GM12878 (cell line): Measurements from ENCODE around the gene SCNM1. TPM values are rescaled to one million over a fixed set of nuclear protein-coding genes. Genes with fewer than 3 reads are reported as not detected.

Source experiments
- ATAC-seq: fragments of 200-7000 bp; cut with Tn5 transposase; 3 replicates; pipeline ENCODE4 v1.9.1; 2020; ENCODE audit warnings: mild to moderate bottlenecking, moderate library complexity
- BruUV-seq: library from RNA; stranded (reverse); fragments of 400-500 nt; replicated peaks from 2 replicates; lab custom pipeline; 2021; lab: Mats Ljungman, UMichigan
- CTCF ChIA-PET: fragments of 300-600 bp; sonication (Branson Sonifier 250); formaldehyde crosslinking; extraction: SDS; loops from one replicate; lab custom pipeline; 2021; ENCODE audit warnings: inconsistent platforms; lab: Yijun Ruan, JAX
- POLR2A ChIA-PET: fragments of 350-600 bp; formaldehyde crosslinking; extraction: SDS; loops from one replicate; lab custom pipeline; 2021; ENCODE audit warnings: inconsistent platforms; lab: Charles Lee
- RAD21 ChIA-PET: fragments of 300-600 bp; sonication (Branson Sonifier 250); formaldehyde crosslinking; loops from one replicate; lab custom pipeline; 2023; ENCODE audit warnings: antibody characterized with exemption; ENCODE audit not compliant: unreplicated experiment; lab: Charles Lee
- SMC1A ChIA-PET: fragments of 300-600 bp; sonication (Branson Sonifier 250); formaldehyde crosslinking; loops from one replicate; lab custom pipeline; 2023; ENCODE audit not compliant: unreplicated experiment, uncharacterized antibody; lab: Charles Lee
- DNase-seq: peaks from one replicate; pipeline ENCODE4 v3.0.0-alpha.2; 2011; ENCODE audit warnings: low read depth, low spot score
- FAIRE-seq: peaks from 3 replicates; lab custom pipeline; 2011; peaks lifted over from hg19 to GRCh38; lab: Jason Lieb, UNC
- H2AFZ ChIP-seq: 2 replicates; pipeline ENCODE4 v1.6.0; 2011; ENCODE audit warnings: low read depth, low read length, control low read depth; ENCODE audit not compliant: control insufficient read depth
- H3K27ac ChIP-seq: 2 replicates; pipeline ENCODE4 v1.5.1; 2011; ENCODE audit warnings: control low read depth; ENCODE audit not compliant: control insufficient read depth, insufficient read depth
- H3K27me3 ChIP-seq, 2 experiments: replicated peaks in 1 of 2; 2 replicates each; pipeline versions ENCODE4 v1.6.0 to v1.6.1; 2011; ENCODE audit warnings: low read length in 1 of 2; ENCODE audit not compliant: control insufficient read depth in 2 of 2, insufficient read depth in 2 of 2
- H3K36me3 ChIP-seq, 2 experiments: 2 replicates each; pipeline ENCODE4 v1.5.1; 2011; ENCODE audit warnings: low read length in 1 of 2; ENCODE audit not compliant: control insufficient read depth in 2 of 2, insufficient read depth in 2 of 2
- H3K4me1 ChIP-seq: 2 replicates; pipeline ENCODE4 v1.6.1; 2011; ENCODE audit warnings: mild to moderate bottlenecking, low read length, moderate library complexity, mixed read lengths; ENCODE audit not compliant: control insufficient read depth, insufficient read depth
- H3K4me2 ChIP-seq: 2 replicates; pipeline ENCODE4 v1.6.0; 2011; ENCODE audit warnings: control low read depth; ENCODE audit not compliant: control insufficient read depth, insufficient read depth
- H3K4me3 ChIP-seq: fragments of 200-600 bp; sonication (generic); 2 replicates; pipeline ENCODE4 v1.5.1; 2016
- H3K79me2 ChIP-seq: 2 replicates; pipeline ENCODE4 v1.6.0; 2011; ENCODE audit warnings: low read length; ENCODE audit not compliant: control insufficient read depth, insufficient read depth
- H3K9ac ChIP-seq: 2 replicates; pipeline ENCODE4 v1.8.0; 2011; ENCODE audit warnings: low read length, control low read depth, mixed read lengths; ENCODE audit not compliant: control insufficient read depth, insufficient read depth
- H3K9me3 ChIP-seq: replicated peaks from 3 replicates; pipeline ENCODE4 v1.5.1; 2011; ENCODE audit warnings: mild to moderate bottlenecking, low read length; ENCODE audit not compliant: control insufficient read depth, insufficient read depth
- H4K20me1 ChIP-seq: 2 replicates; pipeline ENCODE4 v1.6.0; 2011; ENCODE audit not compliant: control insufficient read depth, insufficient read depth
- CREB1 ChIP-seq: IDR thresholded peaks from 2 replicates; pipeline ENCODE4 v1.6.1; 2012; ENCODE audit warnings: low read depth, mild to moderate bottlenecking, inconsistent platforms
- NFIC ChIP-seq: IDR thresholded peaks from 2 replicates; pipeline ENCODE4 v1.6.1; 2012; ENCODE audit warnings: low read depth, mild to moderate bottlenecking, inconsistent platforms, low read length, moderate library complexity
- PML ChIP-seq: IDR thresholded peaks from 2 replicates; pipeline ENCODE4 v1.6.1; 2012; ENCODE audit warnings: low read length, inconsistent platforms
- SMAD5 ChIP-seq: IDR thresholded peaks from 2 replicates; pipeline ENCODE4 v1.6.1; 2016; ENCODE audit warnings: antibody characterized with exemption, low read depth
- WGBS: methylation state at CpG from one replicate; pipeline ENCODE4 v1.1.6; 2016; ENCODE audit warnings: low lambda C conversion rate; ENCODE audit not compliant: insufficient replicate concordance, insufficient coverage; ENCODE audit errors: missing lambda C conversion rate; 5-methylcytosine and 5-hydroxymethylcytosine counted together
- in situ Hi-C: fragments of 300-500 bp; cut with MboI; formaldehyde crosslinking; loops from 9 replicates; pipeline ENCODE4 v1.14.3; 2018; ENCODE audit warnings: mixed read lengths
- intact Hi-C: fragments of 100-400 bp; cut with micrococcal nuclease; formaldehyde crosslinking; loops from one replicate; pipeline ENCODE4 v1.14.2; 2022; ENCODE audit not compliant: unreplicated experiment
- polyA plus RNA-seq, 11 experiments: library from polyadenylated mRNA; depleted of rRNA in 4 of 11; unstranded in 6 of 11; stranded (reverse) in 5 of 11; fragments of >200 nt; fragmentation: Nextera tagmentation in 4 of 11; fragmentation: Illumina TruSeq in 1 of 11; extraction: Ambion mirVana in 4 of 11; extraction: Trizol in 1 of 11; gene quantifications; 1 replicate in 1 of 11; 2 replicates in 10 of 11; pipeline versions ENCODE4 v1.2.1 to v1.2.3, GENCODE V29; 2011 to 2016; ENCODE audit warnings: inconsistent platforms in 2 of 11, missing spikeins in 2 of 11, low read depth in 1 of 11
- total RNA-seq, 4 experiments: library from RNA; depleted of rRNA in 3 of 4; stranded (reverse); fragments of >200 nt in 3 of 4; fragmentation: Illumina TruSeq in 1 of 4; extraction: Trizol in 1 of 4; gene quantifications; 2 replicates each; pipeline versions ENCODE4 v1.2.1 to v1.2.3, GENCODE V29; 2013 to 2021
- TF ChIP-seq, protein P1 (sequence below): fragments of 450-650 bp; conservative IDR thresholded peaks from 2 replicates; pipeline ENCODE4 v1.6.1; 2017; ENCODE audit warnings: mild to moderate bottlenecking, moderate library complexity

SCNM1 gene
- total and polyA plus RNA-seq, 10 of the 15 experiments (the other 5 are each of a cell fraction or from before 2014, with no cell fraction given): 25.8 to 207 (median 76.9) TPM

- TF ChIP-seq, protein P1, sequence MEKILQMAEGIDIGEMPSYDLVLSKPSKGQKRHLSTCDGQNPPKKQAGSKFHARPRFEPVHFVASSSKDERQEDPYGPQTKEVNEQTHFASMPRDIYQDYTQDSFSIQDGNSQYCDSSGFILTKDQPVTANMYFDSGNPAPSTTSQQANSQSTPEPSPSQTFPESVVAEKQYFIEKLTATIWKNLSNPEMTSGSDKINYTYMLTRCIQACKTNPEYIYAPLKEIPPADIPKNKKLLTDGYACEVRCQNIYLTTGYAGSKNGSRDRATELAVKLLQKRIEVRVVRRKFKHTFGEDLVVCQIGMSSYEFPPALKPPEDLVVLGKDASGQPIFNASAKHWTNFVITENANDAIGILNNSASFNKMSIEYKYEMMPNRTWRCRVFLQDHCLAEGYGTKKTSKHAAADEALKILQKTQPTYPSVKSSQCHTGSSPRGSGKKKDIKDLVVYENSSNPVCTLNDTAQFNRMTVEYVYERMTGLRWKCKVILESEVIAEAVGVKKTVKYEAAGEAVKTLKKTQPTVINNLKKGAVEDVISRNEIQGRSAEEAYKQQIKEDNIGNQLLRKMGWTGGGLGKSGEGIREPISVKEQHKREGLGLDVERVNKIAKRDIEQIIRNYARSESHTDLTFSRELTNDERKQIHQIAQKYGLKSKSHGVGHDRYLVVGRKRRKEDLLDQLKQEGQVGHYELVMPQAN: no peak
- TF ChIP-seq NFIC (no peak), CREB1 (no peak)
These were observed 6.6 kb upstream of the SCNM1 start (continued) for GRCh38 chr1:151159373-151159772.

GRCh38 chr1:151164732-151165280 lies 1.1 kb upstream of the SCNM1 start:
- Histone ChIP-seq H3K36me3 (peaks cover 1 to 3% of the 10 kb centered on the region in 2 experiments; a peak in 2 of 4 replicates), H3K27ac (peak overlapping the region; percentile 69; the same call in 1 of the 2 replicates), H3K79me2 (peaks cover 24% of the 10 kb centered on the region), H3K4me1 (peaks cover 9% of the 10 kb centered on the region), H3K27me3 (no peaks in the 10 kb centered on the region), H3K4me3 (peak overlapping the region; percentile 90), H3K9ac (peak overlapping the region; percentile 98), H3K4me2 (peak overlapping the region; percentile 91), H2AFZ (peak overlapping the region; percentile 30), H3K9me3 (no peaks in the 10 kb centered on the region), H4K20me1 (no peaks in the 10 kb centered on the region)
- no peak for FAIRE-seq
- intact Hi-C loops: no loop called here
- 0 out of 2 replicates have a peak, but pooled peaks have one; percentile 5 for TF ChIP-seq PML
- TF ChIP-seq SMAD5: no peak
- ChIA-PET CTCF (interaction anchor here (1.4 to 2.3 kb wide), 3 partner anchors 8 to 65 kb away, joined by 6 to 12 read pairs (median 11); partner anchors contain the start of gene TNFAIP8L2), RAD21 (interaction anchor here (1.0 to 1.2 kb wide), 2 partner anchors 8 to 25 kb away, joined by 3 read pairs; partner anchors contain the start of genes TNFAIP8L2 and VPS72), SMC1A (interaction anchor here (0.6 to 1.2 kb wide), 2 partner anchors 8 to 542 kb away, joined by 5 to 6 read pairs; partner anchors contain the start of gene TNFAIP8L2), POLR2A (interaction anchor here (2.2 kb wide), 1 partner anchor 8 kb away, joined by 19 read pairs; the partner anchor contains the start of gene TNFAIP8L2)
- in situ Hi-C loops: no loop called here
- no peak for DNase-seq
- BruUV-seq: TSS peak; percentile 67
- ATAC-seq: no peak
- 81% methylated on average over 11 of the region's 11 CpGs for WGBS
